Gastroesophageal sphincter (tissue), 4 donors: Measurements from ENCODE around the gene DDX20. TPM values are rescaled to one million over a fixed set of nuclear protein-coding genes. Genes with fewer than 3 reads are reported as not detected.

Experiments used
- ATAC-seq: fragments of 150-250 bp; one replicate; pipeline ENCODE4 v1.9.1; 2016; ENCODE audit warnings: mild to moderate bottlenecking, moderate library complexity
- H3K27ac ChIP-seq, 4 donors: fragments of 200-600 bp; sonication (generic) in 3 of 4; 1 replicate in 3 of 4; 2 replicates in 1 of 4; pipeline ENCODE4 v1.5.1; 2016 to 2019
- H3K27me3 ChIP-seq: fragments of 200-600 bp; sonication (generic); one replicate; pipeline ENCODE4 v1.5.1; 2019
- H3K36me3 ChIP-seq, 2 donors: fragments of 200-600 bp; sonication (generic); one replicate each; pipeline ENCODE4 v1.5.1; 2019; ENCODE audit warnings: control low read depth in 1 of 2
- H3K4me1 ChIP-seq, 3 donors: fragments of 200-600 bp; sonication (generic); 1 replicate in 2 of 3; 2 replicates in 1 of 3; pipeline ENCODE4 v1.5.1; 2016 to 2019; ENCODE audit warnings: control low read depth in 2 of 3
- H3K4me3 ChIP-seq, 2 donors: fragments of 200-600 bp; sonication (generic); one replicate each; pipeline ENCODE4 v1.5.1; 2019; ENCODE audit warnings: mild to moderate bottlenecking in 1 of 2, moderate library complexity in 1 of 2
- H3K9me3 ChIP-seq, 3 donors: fragments of 200-600 bp; sonication (generic); one replicate each; pipeline ENCODE4 v1.5.1; 2017 to 2019; ENCODE audit warnings: control low read depth in 2 of 3
- CTCF ChIP-seq, 4 experiments: fragments of 200-600 bp in 2 of 4; fragments of 450-650 bp in 2 of 4; sonication (generic) in 1 of 4; IDR thresholded peaks; one replicate each; pipeline ENCODE4 v1.5.1; 2017 to 2019; ENCODE audit warnings: antibody characterized with exemption in 4 of 4, mild to moderate bottlenecking in 2 of 4, moderate library complexity in 2 of 4
- EP300 ChIP-seq: sonication (generic); formaldehyde crosslinking; IDR thresholded peaks from one replicate; pipeline ENCODE4 v1.6.1; 2017; ENCODE audit warnings: antibody characterized with exemption, mild to moderate bottlenecking
- POLR2A ChIP-seq, 2 donors: fragments of 450-650 bp; IDR thresholded peaks; one replicate each; pipeline ENCODE4 v1.6.1; 2017; ENCODE audit warnings: antibody characterized with exemption in 2 of 2, mild to moderate bottlenecking in 2 of 2, moderate library complexity in 1 of 2
- POLR2AphosphoS5 ChIP-seq: sonication (generic); formaldehyde crosslinking; IDR thresholded peaks from one replicate; pipeline ENCODE4 v1.6.1; 2017; ENCODE audit warnings: antibody characterized with exemption
- WGBS, 2 donors: methylation state at CpG; one replicate each; pipeline ENCODE4 v1.1.5; 2018; ENCODE audit warnings: low coverage in 1 of 2; 5-methylcytosine and 5-hydroxymethylcytosine counted together
- total RNA-seq, 4 donors: library from RNA; depleted of rRNA; stranded (reverse); fragments of >200 nt; gene quantifications; one replicate each; pipeline ENCODE4 v1.1.0, GENCODE V29; 2016

Gene DDX20
- total RNA-seq, 4 donors from 2014 or later: 11.6 to 24.4 (median 14.8) TPM

- Histone ChIP-seq H3K36me3 (no peaks in the 10 kb centered on the region), H3K4me1 (peaks cover 0 to 9% (median 0%) of the 10 kb centered on the region in 3 donors), H3K27ac (no peak overlapping the region), H3K4me3 (no peak overlapping the region), H3K9me3 (no peaks in the 10 kb centered on the region), H3K27me3 (no peaks in the 10 kb centered on the region)
- TF ChIP-seq POLR2A (IDR thresholded peaks at IDR 0.05) (no peak), CTCF (IDR thresholded peaks at IDR 0.05) (peak in 2 of 4 experiments; percentile 41 to 51), EP300 (no peak)
- WGBS, 2 donors: 71 to 84% methylated on average over 7 to 8 of the region's 13 CpGs
- no peak for ATAC-seq
Measured at GRCh38 chr1:111801071-111801850, 45.6 kb downstream of the DDX20 start.

- no peak for ATAC-seq
- TF ChIP-seq EP300 (no peak), POLR2A (IDR thresholded peaks at IDR 0.05) (no peak), POLR2AphosphoS5 (no peak), CTCF (IDR thresholded peaks at IDR 0.05) (no peak)
- 82 to 94% methylated on average over 3 to 4 of the region's 6 CpGs for WGBS, 2 donors
Measured at GRCh38 chr1:111802110-111802509, 46.4 kb downstream of the DDX20 start.

GRCh38 chr1:111802984-111803383, 47.3 kb downstream of the DDX20 start:
- no peak for ATAC-seq
- Histone ChIP-seq H3K9me3 (no peaks in the 10 kb centered on the region), H3K27me3 (no peaks in the 10 kb centered on the region), H3K27ac (no peak overlapping the region), H3K4me1 (peaks cover 0 to 9% (median 0%) of the 10 kb centered on the region in 3 donors), H3K36me3 (no peaks in the 10 kb centered on the region), H3K4me3 (no peak overlapping the region)
- WGBS, 2 donors: 83 to 100% methylated on average over 1 of the region's 5 CpGs
- TF ChIP-seq POLR2AphosphoS5 (no peak), EP300 (no peak), POLR2A (IDR thresholded peaks at IDR 0.05) (no peak), CTCF (IDR thresholded peaks at IDR 0.05) (no peak)

More at GRCh38 chr1:111802110-111802509, 46.4 kb downstream of the DDX20 start:
- Histone ChIP-seq H3K9me3 (no peaks in the 10 kb centered on the region), H3K4me1 (peaks cover 0 to 9% (median 0%) of the 10 kb centered on the region in 3 donors), H3K4me3 (no peak overlapping the region), H3K36me3 (no peaks in the 10 kb centered on the region), H3K27ac (no peak overlapping the region), H3K27me3 (no peaks in the 10 kb centered on the region)

GRCh38 chr1:111803951-111804350, 48.2 kb downstream of the DDX20 start:
- Histone ChIP-seq H3K36me3 (no peaks in the 10 kb centered on the region), H3K4me3 (no peak overlapping the region), H3K27me3 (no peaks in the 10 kb centered on the region), H3K9me3 (no peaks in the 10 kb centered on the region), H3K27ac (no peak overlapping the region), H3K4me1 (peaks cover 0 to 9% (median 0%) of the 10 kb centered on the region in 3 donors)
- no peak for TF ChIP-seq POLR2AphosphoS5
- no peak for ATAC-seq
- 83 to 95% methylated on average over 5 of the region's 5 CpGs for WGBS, 2 donors

- TF ChIP-seq POLR2AphosphoS5 (no peak), EP300 (no peak), POLR2A (IDR thresholded peaks at IDR 0.05) (no peak), CTCF (IDR thresholded peaks at IDR 0.05) (no peak)
- ATAC-seq: no peak
- whole genome bisulfite sequencing, 2 donors: 92% methylated on average over 6 of the region's 11 CpGs; no CpG with 5 or more reads in 1 of the 2 donors
Measured at GRCh38 chr1:111804776-111805175, 49.1 kb downstream of the DDX20 start.

More at GRCh38 chr1:111804776-111805175, 49.1 kb downstream of the DDX20 start:
- Histone ChIP-seq H3K9me3 (no peaks in the 10 kb centered on the region), H3K4me1 (peaks cover 0 to 9% (median 0%) of the 10 kb centered on the region in 3 donors), H3K27ac (no peak overlapping the region), H3K4me3 (no peak overlapping the region), H3K36me3 (no peaks in the 10 kb centered on the region), H3K27me3 (no peaks in the 10 kb centered on the region)
